ENCODE measurements around the gene ANTKMT. TPM values are rescaled to one million over a fixed set of nuclear protein-coding genes. Genes with fewer than 3 reads are reported as not detected.

The ANTKMT gene
- total RNA-seq, 2 donors from 2014 or later = 36.9 to 40.6 TPM

GRCh38 chr16:769184-769784 lies 48.3 kb downstream of the ANTKMT start:
- no peak overlapping the region for H3K4me3 ChIP-seq (ENCODE audit: low read length)

DNA sequence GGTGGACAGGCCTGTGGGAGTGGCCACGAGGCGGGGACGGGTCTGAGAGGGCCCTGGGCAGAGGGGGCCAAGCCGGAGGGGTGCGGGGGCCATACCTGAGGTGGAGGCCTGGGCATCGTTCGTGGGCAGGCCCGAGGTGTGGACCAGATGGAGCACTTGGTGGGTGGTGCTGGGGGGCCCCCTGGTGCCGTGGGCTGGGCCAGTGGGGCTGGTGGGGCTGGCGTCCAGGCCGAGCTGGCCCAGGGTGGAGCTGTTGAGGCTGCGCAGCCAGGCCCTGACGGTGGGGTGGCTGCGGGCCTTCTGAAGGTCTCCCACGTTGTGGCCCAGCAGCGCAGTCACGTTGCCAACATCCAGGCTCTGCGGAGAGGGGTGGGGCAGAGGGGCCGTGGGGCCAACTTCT lies 49.0 kb downstream of the ANTKMT start:
- Histone ChIP-seq H3K27me3 (ENCODE audit: control insufficient read depth, insufficient read depth, low read length, poor library complexity, severe bottlenecking) (no peaks in the 10 kb centered on the region), H3K9me3 (ENCODE audit: control insufficient read depth, low read length) (no peaks in the 10 kb centered on the region), H3K27ac (ENCODE audit: low read depth, low read length) (no peak overlapping the region), H3K4me1 (ENCODE audit: control insufficient read depth, insufficient read depth, low read length) (no peaks in the 10 kb centered on the region), H3K9ac (ENCODE audit: extremely low read depth, low read length, poor library complexity, severe bottlenecking) (no peak overlapping the region), H3K4me3 (ENCODE audit: low read length) (no peak overlapping the region), H3K36me3 (ENCODE audit: control insufficient read depth, insufficient read depth, low read length) (no peaks in the 10 kb centered on the region)
- H3K27ac Mint-ChIP-seq = no peak overlapping the region
- no peaks in the 10 kb centered on the region for H3K27me3 Mint-ChIP-seq (ENCODE audit: insufficient read depth)
- H3K36me3 Mint-ChIP-seq (ENCODE audit: low read depth) = no peaks in the 10 kb centered on the region
- no peak overlapping the region for H3K4me3 Mint-ChIP-seq
- no peaks in the 10 kb centered on the region for H3K4me1 Mint-ChIP-seq
- H3K9me3 Mint-ChIP-seq = no peaks in the 10 kb centered on the region
- TF ChIP-seq CTCF (conservative IDR thresholded peaks at IDR 0.05) = no peak
- DNase-seq = no peak
- WGBS, 2 experiments (ENCODE audit: insufficient coverage in 1 of 2, insufficient read length in 1 of 2) = 90 to 93% methylated on average over 7 to 19 of the region's 19 CpGs

More at GRCh38 chr16:769184-769784, 48.3 kb downstream of the ANTKMT start:
- DNase-seq = no peak
- H3K27ac Mint-ChIP-seq = no peak overlapping the region
- no peaks in the 10 kb centered on the region for H3K36me3 Mint-ChIP-seq (ENCODE audit: low read depth)
- no peak overlapping the region for H3K4me3 Mint-ChIP-seq
- TF ChIP-seq CTCF (conservative IDR thresholded peaks at IDR 0.05) = no peak
- no peak overlapping the region for H3K27ac ChIP-seq (ENCODE audit: low read depth, low read length)
- WGBS, 2 experiments (ENCODE audit: insufficient coverage in 1 of 2, insufficient read length in 1 of 2) = 90 to 100% methylated on average over 1 to 15 of the region's 20 CpGs
- no peaks in the 10 kb centered on the region for H3K36me3 ChIP-seq (ENCODE audit: control insufficient read depth, insufficient read depth, low read length)
- no peaks in the 10 kb centered on the region for H3K4me1 Mint-ChIP-seq
- no peaks in the 10 kb centered on the region for H3K27me3 ChIP-seq (ENCODE audit: control insufficient read depth, insufficient read depth, low read length, poor library complexity, severe bottlenecking)
- no peaks in the 10 kb centered on the region for H3K9me3 Mint-ChIP-seq
- no peaks in the 10 kb centered on the region for H3K9me3 ChIP-seq (ENCODE audit: control insufficient read depth, low read length)
- H3K9ac ChIP-seq (ENCODE audit: extremely low read depth, low read length, poor library complexity, severe bottlenecking) = no peak overlapping the region
- no peaks in the 10 kb centered on the region for H3K4me1 ChIP-seq (ENCODE audit: control insufficient read depth, insufficient read depth, low read length)
- no peaks in the 10 kb centered on the region for H3K27me3 Mint-ChIP-seq (ENCODE audit: insufficient read depth)

DNA sequence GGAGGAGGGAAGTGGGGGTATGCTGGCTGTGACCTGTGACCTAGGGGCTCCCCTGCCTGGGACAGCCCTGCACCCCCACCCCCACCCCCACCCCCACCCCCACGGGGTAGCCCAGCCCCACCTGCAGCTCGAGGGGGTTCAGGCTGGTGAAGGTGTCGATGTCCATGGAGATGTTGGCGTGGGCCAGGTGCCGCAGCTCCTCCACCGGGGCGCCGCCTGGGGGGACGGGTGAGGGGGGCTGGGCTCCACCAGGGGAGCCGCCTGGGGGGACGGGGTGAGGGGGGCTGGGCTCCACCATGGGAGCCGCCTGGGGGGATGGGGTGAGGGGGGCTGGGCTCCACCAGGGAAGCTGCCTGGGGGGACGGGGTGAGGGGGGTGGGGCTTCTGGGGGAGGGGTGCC lies 49.5 kb downstream of the ANTKMT start:
- no peaks in the 10 kb centered on the region for H3K4me1 Mint-ChIP-seq
- Histone ChIP-seq H3K4me1 (ENCODE audit: control insufficient read depth, insufficient read depth, low read length) (no peaks in the 10 kb centered on the region), H3K4me3 (ENCODE audit: low read length) (no peak overlapping the region), H3K36me3 (ENCODE audit: control insufficient read depth, insufficient read depth, low read length) (no peaks in the 10 kb centered on the region), H3K27me3 (ENCODE audit: control insufficient read depth, insufficient read depth, low read length, poor library complexity, severe bottlenecking) (no peaks in the 10 kb centered on the region), H3K9ac (ENCODE audit: extremely low read depth, low read length, poor library complexity, severe bottlenecking) (no peak overlapping the region), H3K9me3 (ENCODE audit: control insufficient read depth, low read length) (no peaks in the 10 kb centered on the region), H3K27ac (ENCODE audit: low read depth, low read length) (no peak overlapping the region)
- H3K27me3 Mint-ChIP-seq (ENCODE audit: insufficient read depth) = no peaks in the 10 kb centered on the region
- no peak for DNase-seq
- no peaks in the 10 kb centered on the region for H3K9me3 Mint-ChIP-seq
- TF ChIP-seq CTCF (conservative IDR thresholded peaks at IDR 0.05) = no peak
- 93% methylated on average over 6 of the region's 13 CpGs; no CpG with 5 or more reads in 1 of the 2 experiments for WGBS, 2 experiments (ENCODE audit: insufficient coverage in 1 of 2, insufficient read length in 1 of 2)
- H3K27ac Mint-ChIP-seq = no peak overlapping the region
- H3K4me3 Mint-ChIP-seq = no peak overlapping the region
- no peaks in the 10 kb centered on the region for H3K36me3 Mint-ChIP-seq (ENCODE audit: low read depth)

Small RNA genes within 50 kb of the gene (microRNA-seq; reads per million reads assigned to microRNA genes)
- gene MIR662 (ENCODE audit: borderline microRNAs expressed) = not detected

Other genes starting within 250 kb of the ANTKMT start
- gene CAPN15, start 193.4 kb upstream of the ANTKMT start, total RNA-seq = 10 to 100 TPM; 55.3 to 76.1 TPM
- gene PRR35, start 160.8 kb upstream of the ANTKMT start, total RNA-seq = under 1 TPM; 0.29 to 0.62 TPM
- 1 to 10 TPM; 1.1 TPM for gene NHLRC4, start 154.1 kb upstream of the ANTKMT start, total RNA-seq
- gene PIGQ, start 151.2 kb upstream of the ANTKMT start, total RNA-seq = 100 to 1,000 TPM; 128 to 129 TPM
- 10 to 100 TPM; 21.3 to 25.9 TPM for gene RAB40C, start 131.1 kb upstream of the ANTKMT start, total RNA-seq
- gene WFIKKN1, start 90.2 kb upstream of the ANTKMT start, total RNA-seq = 10 to 100 TPM in 1 of 2 donors, 1 to 10 TPM in 1; 7.7 to 11.6 TPM
- 10 to 100 TPM; 72.1 to 79.8 TPM for gene METTL26, start 84.8 kb upstream of the ANTKMT start, total RNA-seq
- gene MCRIP2, start 79.3 kb upstream of the ANTKMT start, total RNA-seq = 10 to 100 TPM; 22.8 to 34.2 TPM
- 100 to 1,000 TPM; 112 to 120 TPM for gene WDR90, start 71.8 kb upstream of the ANTKMT start, total RNA-seq
- 100 to 1,000 TPM; 180 to 193 TPM for gene RHOT2, start 53.0 kb upstream of the ANTKMT start, total RNA-seq
- 1 to 10 TPM; 3.7 to 5.1 TPM for gene RHBDL1, start 45.5 kb upstream of the ANTKMT start, total RNA-seq
- gene STUB1, start 40.7 kb upstream of the ANTKMT start, total RNA-seq = 100 to 1,000 TPM; 105 to 124 TPM
- 10 to 100 TPM; 48.8 to 55.6 TPM for gene JMJD8, start 36.8 kb upstream of the ANTKMT start, total RNA-seq
- 10 to 100 TPM; 20.8 to 21.5 TPM for gene WDR24, start 30.7 kb upstream of the ANTKMT start, total RNA-seq
- 1 to 10 TPM in 1 of 2 donors, under 1 TPM in 1; 0.38 to 2.2 TPM for gene FBXL16, start 15.3 kb upstream of the ANTKMT start, total RNA-seq
- 10 to 100 TPM; 33.4 to 38.5 TPM for gene METRN, start 6.0 kb upstream of the ANTKMT start, total RNA-seq
- gene CCDC78, start 5.3 kb downstream of the ANTKMT start, total RNA-seq = 1 to 10 TPM; 6.5 to 8.1 TPM
- gene HAGHL, start 6.0 kb downstream of the ANTKMT start, total RNA-seq = 10 to 100 TPM in 1 of 2 donors, 1 to 10 TPM in 1; 8.9 to 11.4 TPM
- 10 to 100 TPM; 41.4 to 43.3 TPM for gene CIAO3, start 19.9 kb downstream of the ANTKMT start, total RNA-seq
- gene MSLN, start 39.6 kb downstream of the ANTKMT start, total RNA-seq = under 1 TPM; 0.42 to 0.86 TPM
- gene RPUSD1, start 67.2 kb downstream of the ANTKMT start, total RNA-seq = 10 to 100 TPM; 24.1 to 34.4 TPM
- gene CHTF18, start 67.5 kb downstream of the ANTKMT start, total RNA-seq = 100 to 1,000 TPM; 158 to 169 TPM
- not detected for gene GNG13, start 79.6 kb downstream of the ANTKMT start, total RNA-seq
- 10 to 100 TPM; 13.7 to 15.1 TPM for gene LMF1, start 249.8 kb downstream of the ANTKMT start, total RNA-seq